Measurements from ENCODE around the gene UBAP1.
"Not testable (repeated sequence)": the region's sequence is repeated elsewhere in the genome, so short reads cannot be mapped to it uniquely, and the experiment has no call there.

DNA sequence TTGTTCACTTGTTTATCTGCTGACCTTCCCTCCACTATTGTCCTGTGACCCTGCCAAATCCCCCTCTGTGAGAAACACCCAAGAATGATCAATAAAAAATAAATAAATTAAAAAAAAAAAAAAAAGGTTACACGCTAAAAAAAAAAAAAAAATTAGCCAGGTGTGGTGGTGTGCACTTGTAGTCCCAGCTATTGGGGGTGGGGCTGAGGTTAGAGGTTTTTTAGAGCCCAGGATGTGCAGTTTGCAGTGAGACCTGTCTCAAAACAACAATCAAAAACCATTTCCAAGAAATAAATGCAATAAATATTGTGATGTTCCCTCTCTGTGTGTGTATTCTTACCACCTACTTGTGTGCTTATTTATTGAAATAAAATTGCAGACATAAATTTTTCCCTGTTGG is 40.2 kb upstream of the UBAP1 start:
- TF ChIP-seq POLR2A (IDR thresholded peaks at IDR 0.05; ENCODE audit: low read depth, low read length); TAF1 (IDR thresholded peaks at IDR 0.05; ENCODE audit: borderline replicate concordance, low read depth, low read length); POLR2AphosphoS5 (IDR thresholded peaks at IDR 0.05; ENCODE audit: low read depth, low read length): not testable (repeated sequence)
